ENCODE data around the gene HMX2. TPM values are rescaled to one million over a fixed set of nuclear protein-coding genes. Genes with fewer than 3 reads are reported as not detected.

Gene HMX2
- not detected in 2 replicates for total RNA-seq (2014; rRNA removed; shearing (Covaris generic))
- polyA plus RNA-seq (2015; cell fraction: cytosol; rRNA removed): not detected in 2 replicates
- polyA plus RNA-seq (2015; cell fraction: nucleus; rRNA removed): 0.15 TPM in 1 of 2 replicates, not detected in the other

- in situ Hi-C loops (cut with HindIII; ENCODE audit: low pct_unique_long_range_greater_than_20kb, low sequenced_read_pairs): no loop called here
Measured at GRCh38 chr10:123147635-123148413, at the start of gene HMX2. HMX2 (plus strand) TSS chr10:123148136; CDS start chr10:123148379, 243 bp downstream.

GRCh38 chr10:123100030-123100762 lies 47.7 kb upstream of the HMX2 start:
- in situ Hi-C loops (cut with HindIII; ENCODE audit: low pct_unique_long_range_greater_than_20kb, low sequenced_read_pairs): no loop called here
- DNase-seq (ENCODE audit: low read depth, low spot score): no peak

More at GRCh38 chr10:123147635-123148413, at the start of gene HMX2:
- no peak for DNase-seq (ENCODE audit: low read depth, low spot score)

GRCh38 chr10:123101872-123102271 lies 46.1 kb upstream of the HMX2 start:
- no peak for DNase-seq (ENCODE audit: low read depth, low spot score)
- in situ Hi-C loops (cut with HindIII; ENCODE audit: low pct_unique_long_range_greater_than_20kb, low sequenced_read_pairs): no loop called here

GRCh38 chr10:123102673-123103072 lies 45.3 kb upstream of the HMX2 start:
- no peak for DNase-seq (ENCODE audit: low read depth, low spot score)
- in situ Hi-C loops (cut with HindIII; ENCODE audit: low pct_unique_long_range_greater_than_20kb, low sequenced_read_pairs): no loop called here

DNA sequence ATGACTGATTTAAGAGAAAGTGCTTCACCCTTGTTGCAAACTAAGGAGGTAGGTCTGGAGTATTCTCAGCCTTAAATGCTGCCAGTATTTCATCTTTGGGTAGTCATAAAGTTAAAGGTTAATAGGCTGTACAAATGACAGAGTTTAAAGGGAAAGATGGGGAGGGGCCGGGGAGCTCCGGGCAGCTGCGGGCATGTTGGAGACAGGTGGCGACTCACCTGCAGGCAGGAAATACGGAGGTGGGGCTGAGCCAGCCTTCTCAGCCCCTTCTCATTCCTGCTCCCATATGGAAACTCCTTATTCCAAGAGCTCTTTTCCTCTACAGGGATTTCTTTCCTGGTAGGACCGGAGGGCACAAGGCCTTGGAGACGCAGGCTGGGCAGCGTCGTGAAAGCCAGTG lies 44.0 kb upstream of the HMX2 start:
- in situ Hi-C loops (cut with HindIII; ENCODE audit: low pct_unique_long_range_greater_than_20kb, low sequenced_read_pairs): no loop called here

GRCh38 chr10:123109466-123109865 lies 38.5 kb upstream of the HMX2 start:
- in situ Hi-C loops (cut with HindIII; ENCODE audit: low pct_unique_long_range_greater_than_20kb, low sequenced_read_pairs): no loop called here
- DNase-seq (ENCODE audit: low read depth, low spot score): no peak

More for the DNA sequence above, 44.0 kb upstream of the HMX2 start:
- DNase-seq (ENCODE audit: low read depth, low spot score): no peak

DNA sequence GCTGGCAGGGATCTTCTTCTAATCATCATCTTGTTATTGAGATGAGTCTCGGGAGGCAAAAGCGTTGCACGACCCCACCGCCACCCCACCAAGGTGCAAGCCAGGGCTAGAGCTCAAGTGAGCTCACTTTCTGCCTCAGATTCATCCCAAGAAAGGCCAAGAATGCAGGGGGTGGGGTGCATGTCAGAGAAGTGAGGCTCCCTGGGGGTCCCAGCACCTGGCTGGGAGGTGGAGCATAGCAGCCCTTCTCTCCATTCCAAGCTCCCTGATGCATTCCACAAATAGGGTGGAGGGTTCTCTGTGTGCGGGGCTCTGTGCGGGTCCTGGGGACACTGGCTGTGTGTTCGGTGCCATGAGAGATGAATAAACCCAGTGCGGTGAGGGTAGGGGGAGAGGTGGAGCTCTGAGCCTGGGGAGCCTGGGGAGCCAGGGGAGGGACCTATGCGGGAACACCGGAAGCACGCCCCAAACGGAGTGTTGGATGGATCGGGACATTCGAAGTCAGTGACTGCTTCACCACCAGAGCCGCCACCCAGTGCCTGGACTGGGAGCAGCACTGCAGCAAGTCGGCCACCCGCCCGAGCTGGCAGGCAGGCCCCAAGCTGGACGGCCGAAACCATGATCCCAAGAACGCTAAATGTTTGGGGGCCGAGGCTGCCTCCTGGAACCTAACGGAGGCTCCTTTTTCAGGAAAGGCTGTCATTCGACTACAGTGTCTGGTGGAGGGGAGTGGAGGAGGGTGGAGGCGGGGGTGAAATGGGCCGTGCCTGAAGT lies 30.1 kb upstream of the HMX2 start:
- in situ Hi-C loops (cut with HindIII; ENCODE audit: low pct_unique_long_range_greater_than_20kb, low sequenced_read_pairs): no loop called here
- no peak for DNase-seq (ENCODE audit: low read depth, low spot score)

- in situ Hi-C loops (cut with HindIII; ENCODE audit: low pct_unique_long_range_greater_than_20kb, low sequenced_read_pairs): no loop called here
- DNase-seq (ENCODE audit: low read depth, low spot score): no peak
Measured at GRCh38 chr10:123119081-123119480, 28.9 kb upstream of the HMX2 start.

DNA sequence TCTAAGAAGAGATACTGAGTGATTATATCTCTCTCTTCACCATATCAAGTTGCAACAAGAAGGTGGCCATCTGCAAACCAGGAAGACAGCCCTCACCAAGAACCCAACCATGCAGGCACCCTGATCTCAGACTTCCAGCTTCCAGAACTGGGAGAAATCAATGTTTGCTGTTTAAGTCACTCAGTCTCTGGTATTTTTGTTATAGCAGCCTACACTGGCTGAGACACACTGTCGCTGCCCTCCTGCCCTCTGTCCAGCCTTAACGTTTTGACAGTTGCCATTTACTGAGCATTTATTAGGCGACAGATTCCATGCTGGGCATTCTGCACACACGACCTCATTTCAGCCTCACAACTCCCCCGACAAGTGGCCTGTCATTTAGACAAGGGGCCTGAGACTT lies 21.7 kb upstream of the HMX2 start:
- DNase-seq (ENCODE audit: low read depth, low spot score): no peak

GRCh38 chr10:123129618-123130271 lies 18.2 kb upstream of the HMX2 start:
- no peak for DNase-seq (ENCODE audit: low read depth, low spot score)
- in situ Hi-C loops (cut with HindIII; ENCODE audit: low pct_unique_long_range_greater_than_20kb, low sequenced_read_pairs): no loop called here

More for the DNA sequence above, 21.7 kb upstream of the HMX2 start:
- in situ Hi-C loops (cut with HindIII; ENCODE audit: low pct_unique_long_range_greater_than_20kb, low sequenced_read_pairs): no loop called here

DNA sequence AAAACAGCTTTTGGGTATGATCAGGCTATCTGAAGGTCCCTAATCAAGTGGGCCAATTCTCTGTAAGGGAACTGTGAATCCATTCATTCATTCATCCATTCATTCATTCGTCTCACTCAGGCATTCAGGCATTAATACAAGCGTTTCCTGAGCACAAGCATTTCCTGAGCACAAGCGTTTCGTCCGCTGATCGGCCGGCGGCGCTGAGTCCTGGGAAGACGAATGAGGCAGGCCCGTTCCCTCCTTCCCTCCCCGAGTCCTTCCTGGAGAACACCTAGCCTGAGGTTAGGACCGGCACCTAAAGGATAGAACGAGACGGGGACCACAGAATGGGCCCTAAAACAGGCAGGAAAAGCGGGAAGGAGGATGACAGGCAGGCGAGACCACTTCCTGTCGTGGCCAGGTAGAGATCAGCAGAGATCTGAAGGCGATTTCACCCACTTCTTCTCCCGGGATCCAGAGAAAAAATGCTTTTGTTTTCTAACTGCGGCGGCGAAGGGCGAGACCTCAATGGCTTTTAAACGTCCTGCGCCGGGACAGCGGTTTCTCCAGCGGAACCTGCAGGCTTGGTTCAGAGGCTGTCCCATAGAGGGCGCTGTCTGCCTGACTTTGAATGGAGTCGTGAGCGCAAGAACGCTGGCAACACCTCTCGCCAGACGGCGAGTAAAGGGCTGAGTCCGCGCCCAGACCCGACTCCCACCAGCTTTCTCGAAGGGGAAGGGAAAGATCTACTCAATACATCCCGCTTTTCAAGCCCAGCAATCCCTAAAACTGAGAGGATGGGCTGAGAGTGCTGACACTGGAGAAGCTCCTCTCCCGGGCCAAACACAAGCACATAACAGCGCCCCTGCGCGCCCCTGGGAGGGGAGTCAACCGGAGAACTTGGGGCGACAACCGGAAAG lies 15.1 kb upstream of the HMX2 start:
- in situ Hi-C loops (cut with HindIII; ENCODE audit: low pct_unique_long_range_greater_than_20kb, low sequenced_read_pairs): no loop called here

GRCh38 chr10:123133541-123134342 lies 14.2 kb upstream of the HMX2 start:
- no peak for DNase-seq (ENCODE audit: low read depth, low spot score)
- in situ Hi-C loops (cut with HindIII; ENCODE audit: low pct_unique_long_range_greater_than_20kb, low sequenced_read_pairs): no loop called here

More for the DNA sequence above, 15.1 kb upstream of the HMX2 start:
- peak; percentile 83 for DNase-seq (ENCODE audit: low read depth, low spot score)

GRCh38 chr10:123134343-123134914 lies 13.5 kb upstream of the HMX2 start:
- in situ Hi-C loops (cut with HindIII; ENCODE audit: low pct_unique_long_range_greater_than_20kb, low sequenced_read_pairs): no loop called here
- DNase-seq (ENCODE audit: low read depth, low spot score): no peak

DNA sequence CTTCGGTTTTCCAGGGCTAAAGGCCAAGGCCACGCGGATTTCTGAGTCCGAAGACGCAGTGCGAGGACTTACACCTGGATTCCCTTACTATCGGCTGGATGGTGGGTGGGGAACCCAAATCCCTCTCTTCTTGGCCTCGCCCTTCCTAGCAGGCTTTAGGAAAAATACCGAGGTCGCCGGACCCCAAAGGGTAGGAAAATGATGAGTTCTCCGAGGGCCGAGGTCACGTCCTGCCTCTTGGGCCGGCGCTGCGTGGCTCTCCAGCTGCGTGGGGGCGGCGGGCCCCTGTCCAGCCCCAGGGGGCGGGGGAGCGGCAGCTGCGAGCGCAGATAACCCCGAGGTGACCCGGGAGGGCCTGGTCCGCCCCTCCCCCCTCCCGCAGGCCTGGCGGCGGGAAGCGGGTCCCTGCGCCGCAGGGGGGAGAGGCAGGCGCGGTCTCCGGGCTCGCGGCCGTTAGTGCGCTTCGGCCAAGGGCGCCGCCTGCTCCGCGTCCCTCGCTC lies 13.0 kb upstream of the HMX2 start:
- DNase-seq (ENCODE audit: low read depth, low spot score): no peak
- in situ Hi-C loops (cut with HindIII; ENCODE audit: low pct_unique_long_range_greater_than_20kb, low sequenced_read_pairs): no loop called here

DNA sequence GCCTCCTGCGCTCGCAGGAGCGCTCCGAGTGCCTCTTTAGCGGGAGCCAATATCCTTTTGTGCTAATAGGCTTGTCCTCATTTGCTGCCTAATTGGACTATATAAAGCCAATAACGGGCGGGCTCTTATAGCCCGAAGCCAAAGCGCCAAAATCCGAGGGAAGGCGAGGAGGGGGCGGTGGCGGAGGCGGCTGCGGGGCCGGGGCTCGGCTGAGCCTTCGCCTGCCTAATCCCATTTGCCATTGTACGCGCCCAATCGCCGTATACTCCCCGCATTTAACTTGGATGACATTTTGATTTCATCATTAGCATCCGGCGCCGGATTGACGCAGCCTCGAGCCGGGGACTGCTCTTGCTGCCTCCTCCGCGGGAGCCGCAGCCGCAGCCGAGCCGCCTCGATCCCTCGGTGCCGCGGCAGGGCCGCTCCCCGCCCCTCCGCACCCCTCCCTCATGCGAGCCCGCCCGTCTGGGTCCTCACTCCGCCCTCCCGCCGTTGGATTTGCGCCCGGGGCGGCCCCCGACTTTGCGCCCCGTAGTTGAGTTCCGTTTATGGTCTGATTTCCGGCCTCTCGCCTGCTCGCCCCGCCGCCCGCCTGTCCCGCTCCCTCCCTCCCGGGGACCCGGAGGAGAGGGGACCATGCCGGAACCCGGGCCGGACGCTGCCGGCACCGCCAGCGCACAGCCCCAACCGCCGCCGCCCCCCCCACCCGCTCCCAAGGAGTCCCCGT lies 12.4 kb upstream of the HMX2 start, which contains the start of gene HMX3:
HMX3 (plus strand) TSS at position 556 of the 727 bp plus-strand sequence; CDS start at position 637, 81 bp downstream.
- peak; percentile 26 for DNase-seq (ENCODE audit: low read depth, low spot score)
- in situ Hi-C loops (cut with HindIII; ENCODE audit: low pct_unique_long_range_greater_than_20kb, low sequenced_read_pairs): no loop called here
